PC-9 (cell line): ENCODE data around the gene P2RY8.

Source experiments
- EZH2 ChIP-seq: fragments of 200-600 bp; sonication (generic); IDR thresholded peaks from 2 replicates; pipeline ENCODE4 v1.8.0; 2017; ENCODE audit warnings: antibody characterized with exemption, low read depth
- TF ChIP-seq, protein P1 (sequence below): fragments of 200-600 bp; sonication (generic); conservative IDR thresholded peaks from 2 replicates; pipeline ENCODE4 v1.6.1; 2017; ENCODE audit warnings: mixed run types, antibody characterized with exemption, mild to moderate bottlenecking, moderate library complexity

DNA sequence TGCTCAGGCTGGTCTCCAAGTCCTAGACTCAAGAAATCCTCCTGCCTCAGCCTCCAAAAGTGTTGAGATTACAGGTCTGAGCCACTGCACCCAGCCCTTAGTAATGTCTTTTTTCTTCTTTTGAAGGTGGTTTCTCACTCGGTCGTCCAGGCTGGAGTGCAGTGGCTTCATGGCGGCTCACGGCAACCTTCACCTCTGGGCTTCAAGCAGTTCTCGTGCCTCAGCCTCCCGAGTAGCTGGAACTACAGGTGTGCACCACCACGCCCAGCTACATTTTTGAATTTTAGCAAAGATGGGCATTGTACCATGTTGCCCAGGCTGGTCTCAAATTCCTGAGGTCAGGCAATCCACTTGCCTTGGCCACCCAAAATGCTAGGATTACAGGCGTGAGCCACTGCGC, 52.0 kb downstream of the P2RY8 start:
- TF ChIP-seq, protein P1, sequence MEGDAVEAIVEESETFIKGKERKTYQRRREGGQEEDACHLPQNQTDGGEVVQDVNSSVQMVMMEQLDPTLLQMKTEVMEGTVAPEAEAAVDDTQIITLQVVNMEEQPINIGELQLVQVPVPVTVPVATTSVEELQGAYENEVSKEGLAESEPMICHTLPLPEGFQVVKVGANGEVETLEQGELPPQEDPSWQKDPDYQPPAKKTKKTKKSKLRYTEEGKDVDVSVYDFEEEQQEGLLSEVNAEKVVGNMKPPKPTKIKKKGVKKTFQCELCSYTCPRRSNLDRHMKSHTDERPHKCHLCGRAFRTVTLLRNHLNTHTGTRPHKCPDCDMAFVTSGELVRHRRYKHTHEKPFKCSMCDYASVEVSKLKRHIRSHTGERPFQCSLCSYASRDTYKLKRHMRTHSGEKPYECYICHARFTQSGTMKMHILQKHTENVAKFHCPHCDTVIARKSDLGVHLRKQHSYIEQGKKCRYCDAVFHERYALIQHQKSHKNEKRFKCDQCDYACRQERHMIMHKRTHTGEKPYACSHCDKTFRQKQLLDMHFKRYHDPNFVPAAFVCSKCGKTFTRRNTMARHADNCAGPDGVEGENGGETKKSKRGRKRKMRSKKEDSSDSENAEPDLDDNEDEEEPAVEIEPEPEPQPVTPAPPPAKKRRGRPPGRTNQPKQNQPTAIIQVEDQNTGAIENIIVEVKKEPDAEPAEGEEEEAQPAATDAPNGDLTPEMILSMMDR: no peak
- TF ChIP-seq EZH2: no peak
